Breast epithelium (tissue), 4 donors: ENCODE data around the gene RNF41. TPM values are rescaled to one million over a fixed set of nuclear protein-coding genes. Genes with fewer than 3 reads are reported as not detected.

Experiments used
- DNase-seq, 2 donors: peaks; one replicate each; pipeline ENCODE4 v3.0.0-alpha.2; 2019; ENCODE audit warnings: low spot score in 2 of 2
- H3K27ac ChIP-seq, 2 donors: fragments of 200-600 bp; sonication (generic) in 1 of 2; one replicate each; pipeline ENCODE4 v1.5.1; 2016 to 2019; ENCODE audit warnings: mild to moderate bottlenecking in 1 of 2
- H3K27me3 ChIP-seq, 2 donors: fragments of 200-600 bp; sonication (generic) in 1 of 2; one replicate each; pipeline versions ENCODE4 v1.5.1 to v1.6.0; 2017 to 2019; ENCODE audit warnings: control low read depth in 1 of 2, mild to moderate bottlenecking in 1 of 2
- H3K36me3 ChIP-seq: fragments of 200-600 bp; one replicate; pipeline ENCODE4 v1.5.1; 2019
- H3K4me1 ChIP-seq, 2 donors: fragments of 200-600 bp; sonication (generic); one replicate each; pipeline ENCODE4 v1.5.1; 2016 to 2019; ENCODE audit warnings: control low read depth in 1 of 2
- H3K4me3 ChIP-seq, 3 donors: fragments of 200-600 bp; sonication (generic); 1 replicate in 2 of 3; 2 replicates in 1 of 3; pipeline ENCODE4 v1.5.1; 2016 to 2019; ENCODE audit warnings: mild to moderate bottlenecking in 3 of 3, moderate library complexity in 2 of 3
- H3K9me3 ChIP-seq, 2 donors: fragments of 200-600 bp; sonication (generic) in 1 of 2; one replicate each; pipeline ENCODE4 v1.5.1; 2016 to 2019; ENCODE audit warnings: control low read depth in 1 of 2
- CTCF ChIP-seq, 3 donors: fragments of 450-650 bp; IDR thresholded peaks; one replicate each; pipeline ENCODE4 v1.5.1; 2016 to 2017; ENCODE audit warnings: antibody characterized with exemption in 3 of 3, mild to moderate bottlenecking in 3 of 3, moderate library complexity in 3 of 3
- POLR2A ChIP-seq: fragments of 450-650 bp; IDR thresholded peaks from one replicate; pipeline ENCODE4 v1.6.1; 2016; ENCODE audit warnings: antibody characterized with exemption, mild to moderate bottlenecking, moderate library complexity
- POLR2AphosphoS5 ChIP-seq, 3 donors: sonication (generic); formaldehyde crosslinking; IDR thresholded peaks; one replicate each; pipeline ENCODE4 v1.6.1; 2017; ENCODE audit warnings: antibody characterized with exemption in 3 of 3
- intact Hi-C: fragments of 100-400 bp; cut with DNase I; formaldehyde crosslinking; loops from one replicate; pipeline ENCODE4 v1.15.1; 2023; ENCODE audit warnings: low total_unique reads
- total RNA-seq, 3 donors: library from RNA; depleted of rRNA; stranded (reverse); fragments of >200 nt; gene quantifications; one replicate each; pipeline ENCODE4 v1.1.0, GENCODE V29; 2016

RNF41 gene
- total RNA-seq, 3 donors from 2014 or later = 64.4 to 86.6 (median 81.3) TPM

GRCh38 chr12:56188778-56189098 lies 33.0 kb downstream of the RNF41 start:
- no peaks in the 10 kb centered on the region for H3K9me3 ChIP-seq
- no peaks in the 10 kb centered on the region for H3K27me3 ChIP-seq
- TF ChIP-seq POLR2A (no peak), CTCF (IDR thresholded peaks at IDR 0.05) (no peak), POLR2AphosphoS5 (IDR thresholded peaks at IDR 0.05) (no peak)
- intact Hi-C loops = loop anchor here (5.0 kb wide), 1 partner anchor 61 kb away; the partner anchor contains the start of gene ESYT1
- H3K36me3 ChIP-seq = no peaks in the 10 kb centered on the region
- peak overlapping the region; percentile 78 to 94 (median 92) for H3K4me3 ChIP-seq
- peak overlapping the region; percentile 93 to 96 for H3K27ac ChIP-seq
- DNase-seq = no peak
- peaks cover 0 to 13% of the 10 kb centered on the region in 2 donors for H3K4me1 ChIP-seq

GRCh38 chr12:56188131-56188777 lies 33.5 kb downstream of the RNF41 start:
- intact Hi-C loops = loop anchor here (5.0 kb wide), 1 partner anchor 61 kb away; the partner anchor contains the start of gene ESYT1
- peaks cover 0 to 13% of the 10 kb centered on the region in 2 donors for H3K4me1 ChIP-seq

GRCh38 chr12:56186957-56187356 lies 34.8 kb downstream of the RNF41 start:
- DNase-seq = no peak
- Histone ChIP-seq H3K4me3 (peak overlapping the region in 1 of 3 donors; percentile 26), H3K36me3 (peaks cover under 1% of the 10 kb centered on the region), H3K27ac (peak overlapping the region in 1 of 2 donors; percentile 96), H3K27me3 (no peaks in the 10 kb centered on the region), H3K9me3 (no peaks in the 10 kb centered on the region), H3K4me1 (peaks cover 0 to 13% of the 10 kb centered on the region in 2 donors)
- intact Hi-C loops = loop anchor here (5.0 kb wide), 1 partner anchor 60 kb away; the partner anchor contains the start of gene ESYT1
- TF ChIP-seq CTCF (IDR thresholded peaks at IDR 0.05) (no peak), POLR2AphosphoS5 (IDR thresholded peaks at IDR 0.05) (no peak), POLR2A (no peak)

More at GRCh38 chr12:56188131-56188777, 33.5 kb downstream of the RNF41 start:
- peak overlapping the region; percentile 93 to 96 for H3K27ac ChIP-seq
- no peaks in the 10 kb centered on the region for H3K27me3 ChIP-seq
- TF ChIP-seq CTCF (IDR thresholded peaks at IDR 0.05) = no peak
- TF ChIP-seq POLR2A = no peak
- no peak for TF ChIP-seq POLR2AphosphoS5 (IDR thresholded peaks at IDR 0.05)
- no peak for DNase-seq
- H3K36me3 ChIP-seq = no peaks in the 10 kb centered on the region
- no peaks in the 10 kb centered on the region for H3K9me3 ChIP-seq
- peak overlapping the region; percentile 78 to 94 (median 92) for H3K4me3 ChIP-seq

GRCh38 chr12:56178347-56178746 lies 43.4 kb downstream of the RNF41 start:
- Histone ChIP-seq H3K27ac (no peak overlapping the region), H3K4me3 (no peak overlapping the region), H3K4me1 (no peaks in the 10 kb centered on the region), H3K36me3 (peaks cover 19% of the 10 kb centered on the region), H3K9me3 (no peaks in the 10 kb centered on the region), H3K27me3 (no peaks in the 10 kb centered on the region)
- intact Hi-C loops = no loop called here
- TF ChIP-seq POLR2AphosphoS5 (IDR thresholded peaks at IDR 0.05) (no peak), POLR2A (no peak), CTCF (IDR thresholded peaks at IDR 0.05) (no peak)
- DNase-seq = no peak

GRCh38 chr12:56172839-56173238 lies 48.9 kb downstream of the RNF41 start:
- Histone ChIP-seq H3K9me3 (no peaks in the 10 kb centered on the region), H3K36me3 (peaks cover 15% of the 10 kb centered on the region), H3K4me3 (no peak overlapping the region), H3K27ac (no peak overlapping the region), H3K4me1 (no peaks in the 10 kb centered on the region), H3K27me3 (no peaks in the 10 kb centered on the region)
- TF ChIP-seq POLR2A (no peak), CTCF (IDR thresholded peaks at IDR 0.05) (no peak), POLR2AphosphoS5 (IDR thresholded peaks at IDR 0.05) (no peak)
- no peak for DNase-seq
- intact Hi-C loops = no loop called here
